HepG2 (cell line): ENCODE data around the gene UBQLN4. TPM values are rescaled to one million over a fixed set of nuclear protein-coding genes. Genes with fewer than 3 reads are reported as not detected.

ENCODE experiments used
- SALL1 ChIP-seq: sonication (generic); formaldehyde crosslinking; IDR thresholded peaks from 2 replicates; pipeline ENCODE4 v1.8.0; 2022; ENCODE audit warnings: mild to moderate bottlenecking, missing genetic modification reagents
- ZFY ChIP-seq: sonication (generic); formaldehyde crosslinking; IDR thresholded peaks from 2 replicates; pipeline ENCODE4 v1.4.0; 2020; ENCODE audit warnings: missing genetic modification reagents
- ZNF234 ChIP-seq: sonication (generic); formaldehyde crosslinking; conservative IDR thresholded peaks from 2 replicates; pipeline ENCODE4 v1.5.1; 2020; ENCODE audit warnings: mild to moderate bottlenecking, missing genetic modification reagents
- ZNF496 ChIP-seq: sonication (generic); formaldehyde crosslinking; IDR thresholded peaks from 2 replicates; pipeline ENCODE4 v1.8.1; 2023; ENCODE audit warnings: mild to moderate bottlenecking, moderate library complexity, missing genetic modification reagents; ENCODE audit not compliant: insufficient replicate concordance
- polyA plus RNA-seq, 8 experiments: library from polyadenylated mRNA; depleted of rRNA in 3 of 8; stranded (reverse) in 7 of 8; unstranded in 1 of 8; fragments of >200 nt; fragmentation: Illumina TruSeq in 4 of 8; extraction: Trizol in 4 of 8; gene quantifications; 2 replicates each; pipeline versions ENCODE4 v1.2.1 to v1.2.3, GENCODE V29; 2011 to 2016; ENCODE audit warnings: low read depth in 4 of 8, missing spikeins in 1 of 8, mixed read lengths in 1 of 8; ENCODE audit not compliant: insufficient read depth in 1 of 8
- total RNA-seq, 5 experiments: library from RNA; depleted of rRNA; stranded (reverse); fragments of >200 nt; fragmentation: Illumina TruSeq; extraction: Trizol; gene quantifications; 2 replicates each; pipeline ENCODE4 v1.2.3, GENCODE V29; 2016; ENCODE audit warnings: low read depth in 1 of 5
- TF ChIP-seq, protein P1 (sequence below): sonication (generic); formaldehyde crosslinking; IDR thresholded peaks from 2 replicates; pipeline ENCODE4 v1.4.0; 2020; ENCODE audit warnings: missing genetic modification reagents, borderline replicate concordance
- TF ChIP-seq, protein P2 (sequence below): sonication (generic); formaldehyde crosslinking; IDR thresholded peaks from 2 replicates; pipeline ENCODE4 v1.8.0; 2022; ENCODE audit warnings: mild to moderate bottlenecking, missing genetic modification reagents, borderline replicate concordance
- TF ChIP-seq, protein P3 (sequence below): sonication (generic); formaldehyde crosslinking; IDR thresholded peaks from 2 replicates; pipeline ENCODE4 v1.5.1; 2020; ENCODE audit warnings: mild to moderate bottlenecking, missing genetic modification reagents, moderate library complexity
- TF ChIP-seq, protein P4 (sequence below): sonication (generic); formaldehyde crosslinking; IDR thresholded peaks from 2 replicates; pipeline ENCODE4 v1.5.1; 2020; ENCODE audit warnings: mild to moderate bottlenecking, missing genetic modification reagents, moderate library complexity
- TF ChIP-seq, protein P5 (sequence below), 2 experiments: fragments of 450-650 bp in 1 of 2; sonication (generic) in 1 of 2; formaldehyde crosslinking; IDR thresholded peaks; 2 replicates each; pipeline versions ENCODE4 v1.5.0 to v1.8.0; 2020 to 2022; ENCODE audit warnings: mild to moderate bottlenecking in 1 of 2, missing genetic modification reagents in 1 of 2
- TF ChIP-seq, protein P6 (sequence below): IDR thresholded peaks from 2 replicates; pipeline ENCODE4 v1.6.1; 2016; ENCODE audit warnings: missing genetic modification reagents, missing compliant biosample characterization

Gene UBQLN4
- total and polyA plus RNA-seq, 2 of the 13 experiments (the other 11 are each of a cell fraction or from before 2014, with no cell fraction given), result 31.5 to 39.8 TPM

DNA sequence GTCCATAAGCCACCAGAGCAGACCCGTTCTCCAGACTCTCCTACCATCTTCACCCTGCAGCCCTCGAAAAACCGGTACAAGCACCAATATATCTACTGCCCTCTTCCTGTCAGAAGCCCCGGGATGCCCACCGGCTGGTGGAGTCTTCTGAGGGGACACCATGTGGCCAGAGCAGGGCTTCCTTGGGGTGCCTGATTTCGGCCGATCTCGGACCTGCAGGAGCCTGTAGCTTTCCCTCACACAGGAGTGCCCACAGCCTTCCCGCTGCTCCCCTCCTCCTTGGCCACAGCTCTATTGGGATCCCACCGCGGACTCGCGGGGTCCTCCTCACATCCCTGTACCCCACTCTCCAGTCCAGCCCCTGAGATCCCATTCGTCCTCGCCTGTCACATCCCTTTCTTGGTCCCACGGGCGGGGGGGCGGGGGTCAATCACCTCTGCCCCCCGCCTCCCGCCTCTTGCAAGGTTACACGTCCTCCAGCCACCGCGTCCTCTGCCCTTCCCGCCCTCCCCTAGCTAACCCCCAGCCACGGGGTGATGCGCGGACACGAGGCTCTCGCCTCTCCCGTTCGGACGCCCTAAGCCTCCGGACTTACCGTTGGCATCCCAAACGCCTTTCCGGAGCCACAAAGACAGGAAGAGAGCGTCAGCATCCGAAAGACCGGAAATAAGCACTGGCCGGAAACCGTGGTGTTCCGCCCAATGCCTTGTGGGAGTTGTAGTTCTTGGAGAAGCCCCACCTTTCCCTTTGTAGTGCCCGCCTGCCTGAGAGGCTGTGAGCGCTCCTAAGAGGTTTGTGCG, 33.1 kb downstream of the UBQLN4 start, which contains the start of gene SSR2 (continued):
- TF ChIP-seq, protein P1, sequence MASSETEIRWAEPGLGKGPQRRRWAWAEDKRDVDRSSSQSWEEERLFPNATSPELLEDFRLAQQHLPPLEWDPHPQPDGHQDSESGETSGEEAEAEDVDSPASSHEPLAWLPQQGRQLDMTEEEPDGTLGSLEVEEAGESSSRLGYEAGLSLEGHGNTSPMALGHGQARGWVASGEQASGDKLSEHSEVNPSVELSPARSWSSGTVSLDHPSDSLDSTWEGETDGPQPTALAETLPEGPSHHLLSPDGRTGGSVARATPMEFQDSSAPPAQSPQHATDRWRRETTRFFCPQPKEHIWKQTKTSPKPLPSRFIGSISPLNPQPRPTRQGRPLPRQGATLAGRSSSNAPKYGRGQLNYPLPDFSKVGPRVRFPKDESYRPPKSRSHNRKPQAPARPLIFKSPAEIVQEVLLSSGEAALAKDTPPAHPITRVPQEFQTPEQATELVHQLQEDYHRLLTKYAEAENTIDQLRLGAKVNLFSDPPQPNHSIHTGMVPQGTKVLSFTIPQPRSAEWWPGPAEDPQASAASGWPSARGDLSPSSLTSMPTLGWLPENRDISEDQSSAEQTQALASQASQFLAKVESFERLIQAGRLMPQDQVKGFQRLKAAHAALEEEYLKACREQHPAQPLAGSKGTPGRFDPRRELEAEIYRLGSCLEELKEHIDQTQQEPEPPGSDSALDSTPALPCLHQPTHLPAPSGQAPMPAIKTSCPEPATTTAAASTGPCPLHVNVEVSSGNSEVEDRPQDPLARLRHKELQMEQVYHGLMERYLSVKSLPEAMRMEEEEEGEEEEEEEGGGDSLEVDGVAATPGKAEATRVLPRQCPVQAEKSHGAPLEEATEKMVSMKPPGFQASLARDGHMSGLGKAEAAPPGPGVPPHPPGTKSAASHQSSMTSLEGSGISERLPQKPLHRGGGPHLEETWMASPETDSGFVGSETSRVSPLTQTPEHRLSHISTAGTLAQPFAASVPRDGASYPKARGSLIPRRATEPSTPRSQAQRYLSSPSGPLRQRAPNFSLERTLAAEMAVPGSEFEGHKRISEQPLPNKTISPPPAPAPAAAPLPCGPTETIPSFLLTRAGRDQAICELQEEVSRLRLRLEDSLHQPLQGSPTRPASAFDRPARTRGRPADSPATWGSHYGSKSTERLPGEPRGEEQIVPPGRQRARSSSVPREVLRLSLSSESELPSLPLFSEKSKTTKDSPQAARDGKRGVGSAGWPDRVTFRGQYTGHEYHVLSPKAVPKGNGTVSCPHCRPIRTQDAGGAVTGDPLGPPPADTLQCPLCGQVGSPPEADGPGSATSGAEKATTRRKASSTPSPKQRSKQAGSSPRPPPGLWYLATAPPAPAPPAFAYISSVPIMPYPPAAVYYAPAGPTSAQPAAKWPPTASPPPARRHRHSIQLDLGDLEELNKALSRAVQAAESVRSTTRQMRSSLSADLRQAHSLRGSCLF (CRISPR knock-in tag), result no peak
- TF ChIP-seq, protein P2, sequence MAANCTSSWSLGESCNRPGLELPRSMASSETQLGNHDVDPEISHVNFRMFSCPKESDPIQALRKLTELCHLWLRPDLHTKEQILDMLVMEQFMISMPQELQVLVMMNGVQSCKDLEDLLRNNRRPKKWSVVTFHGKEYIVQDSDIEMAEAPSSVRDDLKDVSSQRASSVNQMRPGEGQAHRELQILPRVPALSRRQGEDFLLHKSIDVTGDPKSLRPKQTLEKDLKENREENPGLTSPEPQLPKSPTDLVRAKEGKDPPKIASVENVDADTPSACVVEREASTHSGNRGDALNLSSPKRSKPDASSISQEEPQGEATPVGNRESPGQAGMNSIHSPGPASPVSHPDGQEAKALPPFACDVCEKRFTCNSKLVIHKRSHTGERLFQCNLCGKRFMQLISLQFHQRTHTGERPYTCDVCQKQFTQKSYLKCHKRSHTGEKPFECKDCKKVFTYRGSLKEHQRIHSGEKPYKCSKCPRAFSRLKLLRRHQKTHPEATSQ (CRISPR knock-in tag), result no peak
- TF ChIP-seq, protein P3, sequence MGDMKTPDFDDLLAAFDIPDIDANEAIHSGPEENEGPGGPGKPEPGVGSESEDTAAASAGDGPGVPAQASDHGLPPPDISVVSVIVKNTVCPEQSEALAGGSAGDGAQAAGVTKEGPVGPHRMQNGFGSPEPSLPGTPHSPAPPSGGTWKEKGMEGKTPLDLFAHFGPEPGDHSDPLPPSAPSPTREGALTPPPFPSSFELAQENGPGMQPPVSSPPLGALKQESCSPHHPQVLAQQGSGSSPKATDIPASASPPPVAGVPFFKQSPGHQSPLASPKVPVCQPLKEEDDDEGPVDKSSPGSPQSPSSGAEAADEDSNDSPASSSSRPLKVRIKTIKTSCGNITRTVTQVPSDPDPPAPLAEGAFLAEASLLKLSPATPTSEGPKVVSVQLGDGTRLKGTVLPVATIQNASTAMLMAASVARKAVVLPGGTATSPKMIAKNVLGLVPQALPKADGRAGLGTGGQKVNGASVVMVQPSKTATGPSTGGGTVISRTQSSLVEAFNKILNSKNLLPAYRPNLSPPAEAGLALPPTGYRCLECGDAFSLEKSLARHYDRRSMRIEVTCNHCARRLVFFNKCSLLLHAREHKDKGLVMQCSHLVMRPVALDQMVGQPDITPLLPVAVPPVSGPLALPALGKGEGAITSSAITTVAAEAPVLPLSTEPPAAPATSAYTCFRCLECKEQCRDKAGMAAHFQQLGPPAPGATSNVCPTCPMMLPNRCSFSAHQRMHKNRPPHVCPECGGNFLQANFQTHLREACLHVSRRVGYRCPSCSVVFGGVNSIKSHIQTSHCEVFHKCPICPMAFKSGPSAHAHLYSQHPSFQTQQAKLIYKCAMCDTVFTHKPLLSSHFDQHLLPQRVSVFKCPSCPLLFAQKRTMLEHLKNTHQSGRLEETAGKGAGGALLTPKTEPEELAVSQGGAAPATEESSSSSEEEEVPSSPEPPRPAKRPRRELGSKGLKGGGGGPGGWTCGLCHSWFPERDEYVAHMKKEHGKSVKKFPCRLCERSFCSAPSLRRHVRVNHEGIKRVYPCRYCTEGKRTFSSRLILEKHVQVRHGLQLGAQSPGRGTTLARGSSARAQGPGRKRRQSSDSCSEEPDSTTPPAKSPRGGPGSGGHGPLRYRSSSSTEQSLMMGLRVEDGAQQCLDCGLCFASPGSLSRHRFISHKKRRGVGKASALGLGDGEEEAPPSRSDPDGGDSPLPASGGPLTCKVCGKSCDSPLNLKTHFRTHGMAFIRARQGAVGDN (CRISPR knock-in tag), result peak; percentile 70
- TF ChIP-seq ZFY (0 out of 2 replicates have a peak, but pooled peaks have one; percentile 11), ZNF234 (CRISPR knock-in tag) (no peak), SALL1 (CRISPR knock-in tag) (peak; percentile 78), ZNF496 (CRISPR knock-in tag) (no peak)
- TF ChIP-seq, protein P4, sequence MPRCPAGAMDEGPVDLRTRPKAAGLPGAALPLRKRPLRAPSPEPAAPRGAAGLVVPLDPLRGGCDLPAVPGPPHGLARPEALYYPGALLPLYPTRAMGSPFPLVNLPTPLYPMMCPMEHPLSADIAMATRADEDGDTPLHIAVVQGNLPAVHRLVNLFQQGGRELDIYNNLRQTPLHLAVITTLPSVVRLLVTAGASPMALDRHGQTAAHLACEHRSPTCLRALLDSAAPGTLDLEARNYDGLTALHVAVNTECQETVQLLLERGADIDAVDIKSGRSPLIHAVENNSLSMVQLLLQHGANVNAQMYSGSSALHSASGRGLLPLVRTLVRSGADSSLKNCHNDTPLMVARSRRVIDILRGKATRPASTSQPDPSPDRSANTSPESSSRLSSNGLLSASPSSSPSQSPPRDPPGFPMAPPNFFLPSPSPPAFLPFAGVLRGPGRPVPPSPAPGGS (CRISPR knock-in tag), result no peak
- TF ChIP-seq, protein P5, sequence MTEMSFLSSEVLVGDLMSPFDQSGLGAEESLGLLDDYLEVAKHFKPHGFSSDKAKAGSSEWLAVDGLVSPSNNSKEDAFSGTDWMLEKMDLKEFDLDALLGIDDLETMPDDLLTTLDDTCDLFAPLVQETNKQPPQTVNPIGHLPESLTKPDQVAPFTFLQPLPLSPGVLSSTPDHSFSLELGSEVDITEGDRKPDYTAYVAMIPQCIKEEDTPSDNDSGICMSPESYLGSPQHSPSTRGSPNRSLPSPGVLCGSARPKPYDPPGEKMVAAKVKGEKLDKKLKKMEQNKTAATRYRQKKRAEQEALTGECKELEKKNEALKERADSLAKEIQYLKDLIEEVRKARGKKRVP (CRISPR knock-in tag; IDR thresholded peaks at IDR 0.05), result peak in 1 of 2 experiments; percentile 10; a peak in 1 of 4 replicates
- TF ChIP-seq, protein P6, sequence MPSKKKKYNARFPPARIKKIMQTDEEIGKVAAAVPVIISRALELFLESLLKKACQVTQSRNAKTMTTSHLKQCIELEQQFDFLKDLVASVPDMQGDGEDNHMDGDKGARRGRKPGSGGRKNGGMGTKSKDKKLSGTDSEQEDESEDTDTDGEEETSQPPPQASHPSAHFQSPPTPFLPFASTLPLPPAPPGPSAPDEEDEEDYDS (CRISPR knock-in tag), result peak; percentile 78
